ENCODE measurements around the gene ZNF516.

GRCh38 chr18:76476665-76477561 lies 18.1 kb downstream of the ZNF516 start:
- TF ChIP-seq POLR2A (IDR thresholded peaks at IDR 0.05) (no peak), CTCF (IDR thresholded peaks at IDR 0.05) (no peak)
